ENCODE measurements around the gene CXCL14.

GRCh38 chr5:135578305-135578684, 496 bp downstream of the CXCL14 start:
- TF ChIP-seq POLR2A (IDR thresholded peaks at IDR 0.05) (no peak), CTCF (IDR thresholded peaks at IDR 0.05) (no peak)
